HG03066 (cell line): ENCODE measurements around the gene MRPL24.
"Not testable (repeated sequence)": the region's sequence is repeated elsewhere in the genome, so short reads cannot be mapped to it uniquely, and the experiment has no call there.

Source experiments
- ATAC-seq: cut with Tn5 transposase; IDR thresholded peaks from one replicate; pipeline ENCODE4 v1.9.1; 2021; ENCODE audit warnings: low read depth; ENCODE audit not compliant: unreplicated experiment

The MRPL24 gene

GRCh38 chr1:156740741-156741480 lies at the start of gene MRPL24:
Gene MRPL24, minus strand, starts transcription at chr1:156741088. Its CDS starts 2,384 bp downstream, at chr1:156738704.
- ATAC-seq, result peak; percentile 79

- no peak for ATAC-seq
These were observed 48.9 kb upstream of the MRPL24 start for GRCh38 chr1:156789621-156790318.

- no peak for ATAC-seq
These were observed 47.2 kb upstream of the MRPL24 start for GRCh38 chr1:156788136-156788535.

DNA sequence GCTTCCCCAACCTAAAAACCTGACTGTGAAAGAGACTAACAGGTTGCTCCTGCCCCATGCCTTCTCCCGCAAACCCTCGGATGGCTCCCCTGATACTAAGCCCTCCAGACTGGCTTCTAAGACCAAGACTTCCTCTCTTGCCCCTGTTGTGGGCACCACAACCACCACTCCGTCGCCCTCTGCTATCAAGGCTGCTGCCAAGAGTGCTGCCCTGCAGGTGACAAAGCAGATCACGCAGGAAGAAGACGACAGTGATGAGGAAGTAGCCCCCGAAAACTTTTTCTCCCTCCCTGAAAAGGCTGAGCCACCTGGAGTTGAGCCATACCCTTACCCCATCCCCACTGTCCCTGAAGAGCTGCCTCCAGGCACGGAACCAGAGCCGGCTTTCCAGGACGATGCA lies 45.8 kb upstream of the MRPL24 start:
- no peak for ATAC-seq

GRCh38 chr1:156785458-156785857 lies 44.6 kb upstream of the MRPL24 start:
- ATAC-seq, result no peak

DNA sequence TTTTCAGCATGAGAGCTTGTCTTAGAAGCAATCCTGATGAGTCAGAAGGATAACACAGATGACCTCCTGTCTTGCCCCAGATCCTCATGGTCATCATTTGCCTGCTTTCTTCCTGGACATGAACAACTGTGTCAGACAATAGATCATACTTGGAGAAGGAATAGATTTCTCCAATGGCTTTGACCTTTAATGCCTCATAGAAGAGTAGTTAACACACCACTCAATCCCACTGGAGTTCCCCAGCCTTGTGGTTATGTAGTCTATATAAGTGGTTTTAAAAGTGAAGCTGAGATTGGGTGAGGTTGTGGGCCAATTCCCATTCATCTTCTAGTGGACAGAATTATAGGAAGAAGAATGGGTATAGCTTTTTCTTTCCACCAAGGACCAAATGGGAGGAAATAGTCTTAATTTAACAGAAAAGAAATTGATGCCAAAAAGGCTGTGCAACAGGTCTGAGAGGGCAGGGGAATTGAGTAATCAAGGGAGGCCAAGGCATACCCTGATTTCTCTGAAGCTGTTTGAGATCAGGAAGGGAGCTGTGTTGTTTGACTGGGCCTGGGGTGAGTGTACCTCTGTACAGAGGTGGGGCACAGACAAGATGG lies 40.8 kb upstream of the MRPL24 start:
- no peak for ATAC-seq

DNA sequence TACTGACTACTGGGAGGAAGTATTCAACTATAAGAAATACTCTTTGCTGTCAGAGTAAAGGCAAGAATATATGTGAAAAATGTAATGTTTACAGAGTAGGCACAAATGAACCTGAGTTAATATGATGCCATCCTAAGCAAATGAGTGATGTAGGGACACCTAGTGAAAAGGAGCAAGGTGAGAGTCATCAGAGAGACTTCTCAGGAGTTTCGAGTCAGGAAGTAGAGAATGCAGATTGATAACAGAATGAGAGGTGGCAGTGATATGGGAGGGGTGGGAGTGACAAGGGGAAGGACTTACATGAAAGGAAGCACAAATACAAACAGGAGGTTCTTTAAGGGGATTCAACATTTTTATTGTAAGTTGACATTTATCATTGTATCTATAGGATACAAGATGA lies 36.7 kb upstream of the MRPL24 start:
- no peak for ATAC-seq

GRCh38 chr1:156776942-156777341 lies 36.1 kb upstream of the MRPL24 start:
- no peak for ATAC-seq

DNA sequence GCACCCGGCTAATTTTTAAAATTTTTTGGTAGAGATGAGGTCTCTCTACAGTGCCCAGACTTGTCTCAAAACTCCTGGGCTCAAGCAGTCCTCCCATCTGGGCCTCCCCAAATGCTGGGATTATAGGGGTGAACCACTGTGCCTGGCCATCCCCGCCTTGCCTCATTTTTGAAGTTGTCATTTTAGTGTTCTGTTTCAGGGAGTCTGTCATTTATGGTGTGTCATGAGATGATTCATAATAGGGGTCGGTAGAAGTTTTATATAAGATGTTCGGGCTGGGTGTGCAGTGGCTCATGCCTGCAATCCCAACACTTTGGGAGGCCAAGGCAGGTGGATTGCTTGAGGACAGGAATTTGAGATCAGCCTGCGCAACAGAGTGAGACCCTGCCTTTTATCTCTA lies 34.9 kb upstream of the MRPL24 start:
- ATAC-seq, result no peak

DNA sequence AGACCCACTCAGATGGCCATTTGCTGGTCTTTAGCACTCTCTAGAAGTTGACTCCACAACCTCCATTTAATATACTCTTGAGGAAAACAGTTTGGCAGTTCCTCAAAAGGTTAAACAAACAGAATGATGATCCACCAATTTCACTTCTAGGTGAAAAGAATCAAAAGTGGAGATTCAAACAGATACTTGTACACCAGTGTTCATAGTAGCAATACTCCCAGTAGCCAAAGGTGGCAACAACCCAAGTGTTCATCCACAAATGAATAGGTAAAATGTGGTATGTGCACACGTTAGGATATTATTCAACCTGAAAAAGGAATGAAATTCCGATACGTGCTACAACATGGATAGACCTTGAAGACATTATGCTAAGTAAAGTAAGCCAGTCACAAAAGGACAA lies 32.7 kb upstream of the MRPL24 start:
- ATAC-seq, result no peak

- ATAC-seq, result no peak
These were observed 32.0 kb upstream of the MRPL24 start for GRCh38 chr1:156772728-156773497.

DNA sequence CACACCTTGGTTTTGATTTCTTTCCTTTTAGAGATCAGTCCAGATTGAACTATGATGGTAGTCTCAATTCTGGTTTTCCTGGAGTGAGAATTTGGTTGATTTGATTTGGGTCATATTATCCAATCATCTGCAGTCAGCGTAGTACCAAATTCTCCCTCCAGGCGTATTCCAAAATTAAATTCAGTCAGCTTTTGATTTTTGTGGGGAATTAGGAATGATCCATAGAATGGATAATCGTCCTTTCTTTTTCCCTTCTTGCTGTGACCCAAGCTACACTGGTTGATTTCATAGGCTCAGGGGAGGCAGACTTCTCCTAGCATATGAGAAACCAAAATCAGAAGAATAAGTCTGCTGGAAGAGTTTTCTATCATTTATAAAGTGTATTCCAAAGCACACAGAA lies 31.3 kb upstream of the MRPL24 start:
- ATAC-seq, result no peak

DNA sequence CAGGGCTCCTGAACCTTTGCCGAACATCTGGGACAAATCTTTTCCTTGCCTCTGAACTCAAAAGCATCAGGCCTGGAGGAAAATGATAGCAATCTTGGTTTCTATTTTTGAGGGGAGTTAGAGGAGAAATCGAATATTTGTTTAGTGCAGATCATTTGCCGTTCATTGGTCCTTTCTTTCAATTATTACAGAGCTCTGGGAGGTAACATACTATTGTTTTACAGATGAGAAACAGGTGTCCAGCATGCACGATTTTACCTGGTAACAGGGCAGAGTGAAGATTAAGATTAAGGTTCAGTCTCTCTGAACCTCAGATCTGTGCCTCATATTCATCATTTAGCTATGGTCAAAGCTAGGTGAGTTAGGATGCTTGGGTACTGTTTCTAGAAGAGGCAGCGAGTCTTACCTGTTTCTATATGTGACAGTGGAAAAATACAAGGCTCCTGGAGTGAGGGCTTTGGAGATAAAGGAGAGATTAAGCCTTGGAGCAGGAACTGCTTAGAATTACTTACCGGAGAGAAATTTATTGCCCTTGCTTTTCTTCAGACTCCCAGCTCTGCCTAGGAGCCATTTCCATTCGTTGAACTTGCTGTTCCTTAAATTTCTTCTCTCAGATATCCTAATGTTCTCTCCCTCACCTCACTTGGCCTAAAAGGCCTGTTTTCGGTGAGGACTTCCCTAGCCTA lies 27.9 kb upstream of the MRPL24 start:
- no peak for ATAC-seq

DNA sequence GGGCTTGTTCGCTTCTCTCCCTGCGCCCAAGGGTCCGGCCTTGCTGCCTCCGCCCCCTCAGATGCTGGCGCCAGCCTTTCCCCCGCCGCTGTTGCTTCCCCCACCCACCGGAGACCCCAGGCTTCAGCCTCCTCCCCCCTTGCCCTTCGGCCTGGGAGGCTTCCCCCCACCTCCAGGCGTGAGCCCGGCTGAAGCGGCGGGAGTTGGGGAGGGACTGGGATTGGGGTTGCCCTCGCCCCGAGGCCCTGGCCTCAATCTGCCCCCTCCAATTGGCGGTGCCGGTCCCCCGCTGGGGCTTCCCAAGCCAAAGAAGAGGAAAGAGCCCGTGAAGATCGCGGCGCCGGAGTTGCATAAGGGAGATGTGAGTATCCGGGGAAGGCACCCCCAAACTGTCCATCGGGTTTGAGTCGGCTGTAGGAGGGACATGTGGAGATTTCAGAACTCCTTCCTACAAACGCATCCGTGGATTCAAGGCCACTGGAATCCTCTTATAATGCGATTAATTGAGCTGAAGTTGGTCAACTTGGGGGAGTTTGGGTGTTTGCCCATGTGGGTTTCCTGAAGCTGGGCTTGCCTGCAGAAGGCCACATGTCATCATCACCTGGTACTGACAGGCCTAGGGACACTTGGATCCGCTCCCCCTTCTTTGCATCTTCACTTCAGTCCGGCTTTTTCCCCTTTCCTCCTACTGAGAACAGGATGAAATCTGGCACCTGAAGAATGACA lies 27.2 kb upstream of the MRPL24 start:
- ATAC-seq, result peak; percentile 2

- peak; percentile 96 for ATAC-seq
These were observed 26.4 kb upstream of the MRPL24 start, which contains the start of gene PRCC for GRCh38 chr1:156767101-156767878. Gene PRCC, plus strand, starts transcription at chr1:156767535. Its CDS starts 237 bp downstream, at chr1:156767772.

- peak; percentile 15 for ATAC-seq
These were observed 25.6 kb upstream of the MRPL24 start for GRCh38 chr1:156766298-156767100.

GRCh38 chr1:156765666-156766065 lies 24.8 kb upstream of the MRPL24 start:
- ATAC-seq, result no peak

DNA sequence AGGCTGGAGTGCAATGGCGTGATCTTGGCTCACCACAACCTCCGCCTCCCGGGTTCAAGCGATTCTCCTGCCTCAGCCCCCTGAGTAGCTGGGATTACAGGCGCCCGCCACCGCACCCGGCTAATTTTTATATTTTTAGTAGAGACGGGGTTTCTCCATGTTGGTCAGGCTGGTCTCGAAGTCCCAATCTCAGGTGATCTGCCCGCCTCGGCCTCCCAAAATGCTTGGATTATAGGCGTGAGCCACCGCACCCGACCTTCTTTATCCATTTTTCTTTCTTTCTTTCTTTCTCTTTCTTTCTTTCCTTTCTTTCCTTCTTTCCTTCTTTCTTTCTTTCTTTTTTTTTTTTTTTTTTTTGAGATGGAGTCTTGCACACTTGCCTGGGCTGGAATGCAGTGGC lies 24.2 kb upstream of the MRPL24 start:
- not testable (repeated sequence) for ATAC-seq
